ENCODE measurements around the gene BNIPL.

GRCh38 chr1:151001602-151002001, 34.8 kb upstream of the BNIPL start:
- TF ChIP-seq CTCF (IDR thresholded peaks at IDR 0.05) (no peak), POLR2A (IDR thresholded peaks at IDR 0.05) (no peak)

Measured in adrenal gland (tissue), 5 donors.